Activated T-cell treated with anti-CD3 and anti-CD28 coated beads for 4 hours (primary cell): ENCODE measurements around the gene EGLN2.
"Not testable (repeated sequence)": the region's sequence is repeated elsewhere in the genome, so short reads cannot be mapped to it uniquely, and the experiment has no call there.

ENCODE experiments used
- DNase-seq: peaks from one replicate; pipeline ENCODE4 v3.0.0-alpha.2; 2020

EGLN2 gene

GRCh38 chr19:40802300-40803169, 3.5 kb downstream of the EGLN2 start:
- DNase-seq, result no peak

- no peak for DNase-seq
These were observed 4.3 kb downstream of the EGLN2 start for GRCh38 chr19:40803170-40803856.

- DNase-seq, result no peak
These were observed 5.1 kb downstream of the EGLN2 start for GRCh38 chr19:40803857-40804782.

GRCh38 chr19:40804783-40805242, 5.8 kb downstream of the EGLN2 start:
- no peak for DNase-seq

GRCh38 chr19:40805258-40805868, 6.4 kb downstream of the EGLN2 start:
- DNase-seq, result no peak

GRCh38 chr19:40806423-40807146, 7.6 kb downstream of the EGLN2 start:
- DNase-seq, result peak; percentile 67

- no peak for DNase-seq
These were observed 8.4 kb downstream of the EGLN2 start for GRCh38 chr19:40807147-40808020.

GRCh38 chr19:40808021-40808325, 9.0 kb downstream of the EGLN2 start:
- no peak for DNase-seq

GRCh38 chr19:40808497-40808896, 9.5 kb downstream of the EGLN2 start:
- no peak for DNase-seq

GRCh38 chr19:40809358-40810086, 10.5 kb downstream of the EGLN2 start:
- no peak for DNase-seq

GRCh38 chr19:40810160-40810559, 11.2 kb downstream of the EGLN2 start:
- no peak for DNase-seq

GRCh38 chr19:40810649-40811408, 11.8 kb downstream of the EGLN2 start:
- not testable (repeated sequence) for DNase-seq

- DNase-seq, result no peak
These were observed 12.7 kb downstream of the EGLN2 start for GRCh38 chr19:40811478-40812341.

GRCh38 chr19:40812571-40812970, 13.6 kb downstream of the EGLN2 start:
- not testable (repeated sequence) for DNase-seq

GRCh38 chr19:40813182-40813581, 14.2 kb downstream of the EGLN2 start:
- DNase-seq, result no peak

GRCh38 chr19:40815223-40815622, 16.2 kb downstream of the EGLN2 start:
- DNase-seq, result no peak

- DNase-seq, result peak; percentile 65
These were observed 19.7 kb downstream of the EGLN2 start for GRCh38 chr19:40818480-40819399.
